GM21825 (cell line): ENCODE data around the gene MDGA2.

Experiments used
- ATAC-seq: cut with Tn5 transposase; IDR thresholded peaks from one replicate; pipeline ENCODE4 v1.9.1; 2021; ENCODE audit warnings: mild to moderate bottlenecking, moderate library complexity; ENCODE audit not compliant: unreplicated experiment

The MDGA2 gene

GRCh38 chr14:47154276-47154797 lies 521.1 kb downstream of the MDGA2 start:
- no peak for ATAC-seq

- ATAC-seq, result no peak
Observed at GRCh38 chr14:47153746-47154145, 521.7 kb downstream of the MDGA2 start.

DNA sequence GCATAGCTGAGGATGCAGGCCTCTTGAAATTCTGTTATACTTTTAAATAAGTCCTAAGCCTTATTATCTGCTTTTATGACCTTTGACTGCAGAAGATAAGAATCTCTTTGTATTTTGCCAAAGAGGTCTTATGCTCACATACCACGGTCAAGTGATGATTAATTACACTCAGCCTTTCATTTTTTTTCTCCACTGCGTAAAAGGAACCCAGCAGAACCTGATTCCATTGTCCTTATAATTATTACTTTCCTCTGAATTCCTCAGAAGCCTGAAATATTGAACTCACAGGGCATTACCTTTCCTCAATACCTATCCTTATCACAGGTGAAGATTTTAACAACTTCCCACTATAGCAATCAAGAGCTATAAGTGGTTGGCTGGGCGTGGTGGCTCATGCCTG lies 525.1 kb downstream of the MDGA2 start:
- ATAC-seq, result no peak

DNA sequence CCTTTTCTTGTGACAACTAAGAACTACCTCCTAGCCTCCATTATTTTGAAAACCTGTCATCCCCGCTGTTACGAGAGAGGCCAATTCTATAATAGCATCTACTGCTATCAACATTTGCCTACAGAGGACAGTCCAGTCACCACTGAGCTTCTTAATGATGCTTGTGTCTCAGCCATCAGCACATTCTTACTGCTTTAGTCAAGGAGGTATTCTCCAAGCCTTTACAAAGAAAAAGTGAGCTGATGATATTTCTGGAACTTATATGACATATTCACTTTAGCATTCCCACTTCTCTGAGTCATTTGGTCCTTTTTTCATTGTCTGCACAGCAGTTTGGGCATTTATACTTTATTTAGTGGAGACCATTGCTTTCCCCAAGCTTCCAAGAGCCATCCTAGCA lies 526.1 kb downstream of the MDGA2 start:
- ATAC-seq, result no peak

DNA sequence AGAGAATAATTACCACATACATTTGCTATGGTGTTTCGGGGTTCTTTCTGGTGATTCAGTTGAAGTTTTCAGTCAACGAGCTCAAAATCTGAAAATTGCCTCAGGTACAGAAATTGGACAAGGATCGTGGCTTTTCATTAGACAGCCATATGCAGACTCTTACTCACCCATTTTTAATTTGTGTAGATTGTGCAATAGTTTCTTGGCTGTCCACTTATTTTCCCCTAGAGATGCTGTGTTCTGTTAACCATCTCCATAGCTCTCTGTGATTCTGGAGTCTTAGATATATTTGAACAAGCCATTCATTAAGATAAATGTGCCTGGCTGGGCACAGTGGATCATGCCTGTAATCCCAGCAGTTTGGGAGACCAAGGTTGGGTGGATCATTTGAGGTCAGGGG lies 526.7 kb downstream of the MDGA2 start:
- ATAC-seq, result no peak

- ATAC-seq, result no peak
Observed at GRCh38 chr14:47120645-47121044, 554.8 kb downstream of the MDGA2 start.

- no peak for ATAC-seq
Observed at GRCh38 chr14:47103771-47104170, 571.6 kb downstream of the MDGA2 start.

GRCh38 chr14:47102472-47102871 lies 572.9 kb downstream of the MDGA2 start:
- ATAC-seq, result no peak

DNA sequence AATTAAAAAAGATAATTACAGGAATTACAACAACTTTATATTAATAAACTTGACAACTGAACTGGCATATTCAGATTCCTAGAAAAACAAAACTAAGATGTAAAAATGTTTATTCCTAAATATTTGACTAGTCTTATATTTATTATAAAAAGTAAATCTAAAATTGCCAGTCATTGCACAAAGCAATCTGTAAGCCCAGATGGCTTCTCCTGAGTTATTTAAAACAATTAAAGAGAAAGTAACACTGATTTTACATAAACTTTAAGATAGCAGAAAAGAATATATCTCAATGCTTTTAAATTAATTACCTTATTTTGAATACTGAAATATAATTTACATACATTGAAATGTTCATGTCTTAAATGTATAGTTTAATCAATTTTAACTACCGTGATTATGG lies 589.7 kb downstream of the MDGA2 start:
- no peak for ATAC-seq

GRCh38 chr14:47065326-47065725 lies 610.1 kb downstream of the MDGA2 start:
- no peak for ATAC-seq

GRCh38 chr14:47060050-47060449 lies 615.4 kb downstream of the MDGA2 start:
- ATAC-seq, result no peak

DNA sequence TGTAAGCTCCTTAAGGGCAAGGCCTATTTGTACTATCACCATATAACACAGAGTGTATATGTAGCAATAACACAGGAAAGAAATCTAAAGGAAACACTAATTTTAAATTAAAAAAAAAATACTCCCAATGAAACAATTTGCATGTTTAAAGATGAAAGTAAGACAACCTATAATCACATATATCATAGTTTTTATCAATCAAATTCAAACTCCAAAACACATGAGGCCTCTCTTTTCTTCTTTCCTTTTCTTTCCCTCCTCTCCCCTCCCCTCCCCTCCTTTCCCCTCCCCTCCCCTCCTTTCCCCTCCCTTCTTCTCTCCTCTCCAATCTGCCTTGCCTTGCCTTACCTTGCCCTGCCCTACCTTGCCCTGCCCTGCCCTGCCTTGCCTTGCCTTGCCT lies 618.0 kb downstream of the MDGA2 start:
- ATAC-seq, result no peak

DNA sequence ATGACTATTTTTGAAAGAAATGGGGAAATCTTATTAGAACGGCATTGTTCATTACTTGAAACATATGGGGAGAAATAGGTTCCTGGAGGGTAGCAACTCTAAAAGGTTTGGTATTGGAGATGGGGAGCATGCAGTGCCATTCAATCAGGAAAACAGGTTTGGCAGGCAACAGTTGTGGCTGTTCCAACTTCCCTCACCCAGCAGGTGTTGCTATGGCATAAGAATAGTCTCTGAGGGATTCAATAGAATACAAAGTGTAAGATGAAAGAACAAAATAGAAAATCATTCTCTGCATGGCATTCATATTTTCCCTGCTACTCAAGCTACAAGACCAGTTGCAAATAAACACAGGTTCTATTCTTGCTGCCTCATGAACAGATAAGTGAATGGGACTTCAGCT lies 630.6 kb downstream of the MDGA2 start:
- no peak for ATAC-seq

DNA sequence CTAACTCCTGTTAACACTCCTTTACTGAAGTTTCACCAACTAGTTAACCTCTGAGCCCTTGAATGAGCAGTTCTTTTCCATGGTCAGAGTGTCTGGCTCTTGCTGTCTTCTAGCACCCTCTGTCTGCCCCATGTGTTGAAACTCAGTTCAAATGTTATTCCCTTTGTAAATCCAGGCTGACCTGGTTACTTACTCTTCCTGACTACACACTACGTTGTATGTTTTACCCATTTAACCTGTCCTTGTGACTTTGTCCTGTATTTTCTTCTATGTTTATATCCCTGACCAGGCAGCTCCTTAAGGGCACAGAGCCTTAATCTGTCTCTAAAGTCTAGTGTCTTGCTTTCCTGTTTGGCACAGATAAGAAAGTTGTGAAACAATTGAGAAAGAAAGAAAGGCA lies 634.9 kb downstream of the MDGA2 start:
- no peak for ATAC-seq

- ATAC-seq, result no peak
Observed at GRCh38 chr14:47039336-47039735, 636.1 kb downstream of the MDGA2 start.

DNA sequence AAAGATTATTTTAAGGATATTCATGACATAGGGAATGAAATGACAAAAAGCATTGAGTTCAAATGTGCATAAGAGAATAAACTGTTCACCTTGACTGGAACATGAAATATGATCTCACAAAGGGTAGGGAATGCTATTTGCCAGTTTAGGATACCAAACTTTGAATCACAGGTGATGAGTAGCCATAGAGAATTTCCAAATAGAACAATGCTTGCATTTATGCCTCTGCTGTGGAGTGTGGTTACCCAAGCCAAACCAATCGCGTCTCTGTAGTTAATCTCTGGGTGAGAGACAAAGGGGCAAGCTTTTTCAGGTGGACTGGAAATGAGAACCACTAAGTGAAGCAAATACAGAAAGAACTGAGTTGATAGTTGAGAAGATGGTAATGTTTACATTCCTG lies 652.7 kb downstream of the MDGA2 start:
- ATAC-seq, result no peak

DNA sequence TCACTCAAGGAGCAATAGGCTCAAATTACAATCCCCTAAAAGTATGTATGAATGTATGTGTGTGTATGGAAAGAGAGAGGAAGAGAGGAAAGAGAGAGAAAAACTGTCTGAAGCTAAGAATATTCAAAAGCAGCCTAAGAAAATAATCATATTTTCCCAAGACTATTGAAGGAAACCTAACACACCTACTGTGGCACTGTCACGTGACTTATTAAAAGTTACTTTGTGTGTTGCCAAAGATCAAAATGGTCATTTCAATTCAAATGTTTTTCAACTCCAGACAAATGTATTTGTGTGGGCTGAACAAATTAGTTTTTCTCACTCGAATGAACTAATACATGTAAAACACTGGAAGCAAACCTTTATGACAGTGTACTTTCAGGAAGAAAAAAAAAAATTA lies 654.9 kb downstream of the MDGA2 start:
- no peak for ATAC-seq

DNA sequence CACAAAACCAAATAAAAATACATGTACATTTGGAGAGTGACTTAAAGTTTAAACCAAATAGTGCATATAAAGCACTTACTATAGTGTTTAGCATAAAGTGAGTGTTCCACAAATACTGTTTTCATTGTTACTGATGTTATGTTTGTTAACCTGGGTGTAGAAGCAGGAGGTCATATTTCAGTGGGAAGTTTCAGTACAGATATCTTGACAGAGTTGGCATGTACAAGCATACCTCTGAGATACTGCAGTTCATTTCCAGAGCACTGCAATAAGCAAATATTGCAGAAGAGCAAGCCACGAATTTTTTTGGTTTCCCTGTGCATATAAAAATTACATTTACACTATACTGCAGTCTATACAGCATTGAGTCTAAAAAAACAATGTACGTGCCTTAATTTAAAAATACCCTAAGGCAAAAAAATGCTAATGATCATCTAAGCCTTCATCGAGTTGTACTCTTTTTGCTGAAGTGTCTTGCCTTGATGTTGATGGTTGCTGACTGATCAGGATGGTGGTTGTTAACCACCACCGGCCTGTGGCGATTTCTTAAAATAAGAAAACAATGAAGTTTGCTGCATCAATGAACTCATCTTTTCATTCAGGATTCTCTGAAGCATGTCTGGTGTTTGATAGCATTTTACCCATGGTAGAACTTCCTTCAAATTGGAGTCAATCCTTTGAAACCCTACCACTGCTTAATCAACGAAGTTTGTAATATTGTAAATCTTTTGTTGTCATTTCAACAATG lies 662.7 kb downstream of the MDGA2 start:
- no peak for ATAC-seq

DNA sequence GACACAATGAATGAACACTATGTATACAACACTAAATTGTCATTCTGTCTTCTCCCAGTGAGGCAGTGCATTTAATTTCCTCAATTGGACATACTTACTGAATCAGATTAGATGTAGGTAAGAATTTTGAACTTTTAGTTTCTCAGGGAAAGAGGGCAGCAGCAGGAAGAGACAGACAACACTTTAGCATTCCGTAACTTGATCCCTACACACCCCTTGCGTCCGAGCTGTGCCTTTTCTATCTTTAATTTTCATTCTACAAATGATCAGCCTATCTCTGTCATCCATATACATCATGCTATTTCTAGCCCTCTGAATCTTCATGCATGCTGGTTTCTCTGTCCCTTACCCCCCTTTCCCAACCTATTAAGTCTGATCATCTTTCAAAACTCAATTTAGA lies 665.8 kb downstream of the MDGA2 start:
- ATAC-seq, result no peak

- no peak for ATAC-seq
Observed at GRCh38 chr14:47008732-47009131, 666.7 kb downstream of the MDGA2 start.

- ATAC-seq, result no peak
Observed at GRCh38 chr14:46999661-47000060, 675.7 kb downstream of the MDGA2 start.

DNA sequence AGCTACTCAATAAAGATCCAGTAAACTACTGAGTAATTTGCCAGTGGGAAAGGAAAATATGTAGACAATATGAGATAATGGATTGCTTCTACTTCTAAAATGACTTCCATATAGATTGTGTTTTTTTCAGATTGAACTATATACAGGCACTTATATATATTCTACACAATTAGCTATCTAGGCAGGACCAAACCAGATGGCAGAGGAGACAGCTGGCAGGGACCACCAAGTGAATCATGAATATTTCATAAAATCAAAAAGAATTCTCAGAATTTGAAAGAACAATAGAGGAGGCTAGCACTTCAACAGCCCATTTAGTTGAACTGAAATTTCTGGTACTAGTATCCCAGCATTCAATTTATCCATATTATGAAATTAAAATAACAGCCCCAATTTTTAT lies 685.8 kb downstream of the MDGA2 start:
- ATAC-seq, result no peak

GRCh38 chr14:46988312-46988711 lies 687.1 kb downstream of the MDGA2 start:
- ATAC-seq, result no peak
